Nephron (organoid): Measurements from ENCODE around the gene FUT2.

ENCODE experiments used
- H3K27ac Mint-ChIP-seq, 3 experiments: 2 replicates each; pipeline ENCODE4 v1.8.0; 2020; ENCODE audit warnings: mixed read lengths in 3 of 3, mild to moderate bottlenecking in 2 of 3, moderate library complexity in 1 of 3
- H3K27me3 Mint-ChIP-seq: 2 replicates; pipeline ENCODE4 v1.8.0; 2021; ENCODE audit warnings: low read depth, mild to moderate bottlenecking, moderate library complexity, mixed read lengths
- H3K36me3 Mint-ChIP-seq: 2 replicates; pipeline ENCODE4 v1.8.0; 2020; ENCODE audit warnings: low read depth, mixed read lengths
- H3K4me1 Mint-ChIP-seq: 2 replicates; pipeline ENCODE4 v1.8.0; 2020; ENCODE audit warnings: mixed read lengths
- H3K4me3 Mint-ChIP-seq, 3 experiments: 2 replicates each; pipeline ENCODE4 v1.8.0; 2020; ENCODE audit warnings: mild to moderate bottlenecking in 3 of 3, mixed read lengths in 3 of 3, moderate library complexity in 2 of 3
- H3K9me3 Mint-ChIP-seq: 2 replicates; pipeline ENCODE4 v1.8.0; 2020; ENCODE audit warnings: mixed read lengths
- CTCF ChIP-seq, 3 experiments: fragments of 200-600 bp; sonication (generic); IDR thresholded peaks; one replicate each; pipeline ENCODE4 v1.5.0; 2021; ENCODE audit warnings: antibody characterized with exemption in 3 of 3; ENCODE audit not compliant: unreplicated experiment in 3 of 3

The FUT2 gene

DNA sequence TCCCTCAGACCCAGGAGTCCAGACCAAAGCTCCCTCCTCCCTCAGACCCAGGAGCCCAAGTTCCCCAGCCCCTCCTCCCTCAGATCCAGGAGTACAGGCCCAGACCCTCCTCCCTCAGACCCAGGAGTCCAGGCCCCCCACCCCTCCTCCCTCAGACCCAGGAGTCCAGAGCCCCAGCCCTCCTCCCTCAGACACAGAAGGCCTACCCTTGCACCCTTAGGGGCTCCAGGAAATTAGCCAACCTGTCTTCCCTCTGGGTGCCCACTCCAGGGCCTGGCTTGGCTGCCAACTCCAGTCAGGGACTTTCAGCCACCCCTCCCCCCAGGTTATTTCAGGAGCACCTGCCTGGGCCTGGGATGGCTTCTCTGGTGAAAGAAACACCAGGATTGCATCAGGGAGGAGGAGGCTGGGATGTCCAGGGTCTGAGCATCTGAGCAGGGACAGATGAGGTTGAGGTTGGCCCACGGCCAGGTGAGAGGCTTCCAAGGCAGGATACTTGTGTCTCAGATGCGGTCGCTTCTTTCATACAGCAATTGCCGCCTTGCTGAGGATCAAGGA lies 59.4 kb downstream of the FUT2 start, which contains the start of gene FGF21:
FGF21 (plus strand) TSS at position 441 of the 558 bp plus-strand sequence. CDS start 713 bp downstream, outside the sequence.
- Mint-ChIP-seq H3K27ac (no peak within 1 kb of the TSS), H3K27me3 (peaks cover 37% of the 10 kb centered on the region)
- no peak for TF ChIP-seq CTCF (IDR thresholded peaks at IDR 0.05; ENCODE audit: unreplicated experiment in 3 of 3)

More for the DNA sequence above, 59.4 kb downstream of the FUT2 start, which contains the start of gene FGF21:
- peak within 1 kb of the TSS in 1 of 3 experiments; percentile 64 for H3K4me3 Mint-ChIP-seq
- no peaks in the 10 kb centered on the region for H3K9me3 Mint-ChIP-seq
- H3K36me3 Mint-ChIP-seq = no peaks in the 10 kb centered on the region
- H3K4me1 Mint-ChIP-seq = peaks cover 18% of the 10 kb centered on the region
